NCI-H146 (cell line): ENCODE data around the gene GCH1.
"Not testable (repeated sequence)": the region's sequence is repeated elsewhere in the genome, so short reads cannot be mapped to it uniquely, and the experiment has no call there.

Experiments used
- DNase-seq: peaks from one replicate; lab custom pipeline; 2025; lab: John Stamatoyannopoulos, UW

The GCH1 gene

DNA sequence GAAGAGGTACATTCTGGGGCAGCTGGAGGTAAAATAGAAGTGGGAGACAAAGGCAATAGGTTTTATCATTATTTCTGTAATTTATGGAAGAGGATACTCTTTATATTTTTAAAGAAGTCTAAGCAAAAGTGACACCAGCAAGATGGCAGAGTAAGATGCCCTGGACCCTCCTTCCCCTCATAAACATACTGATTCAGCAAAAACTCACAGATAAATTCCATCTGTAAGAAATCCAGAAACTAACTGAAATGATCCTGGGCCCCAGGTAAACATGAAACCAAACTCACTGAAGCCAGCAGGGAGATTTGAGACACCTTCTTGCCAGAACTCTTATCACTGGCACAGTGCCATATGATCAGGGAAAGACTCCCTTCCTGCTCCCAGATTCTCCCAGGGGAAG lies 79.9 kb downstream of the GCH1 start:
- no peak for DNase-seq

- peak; percentile 98 for DNase-seq
Observed at GRCh38 chr14:54818201-54819133, 84.2 kb downstream of the GCH1 start.

DNA sequence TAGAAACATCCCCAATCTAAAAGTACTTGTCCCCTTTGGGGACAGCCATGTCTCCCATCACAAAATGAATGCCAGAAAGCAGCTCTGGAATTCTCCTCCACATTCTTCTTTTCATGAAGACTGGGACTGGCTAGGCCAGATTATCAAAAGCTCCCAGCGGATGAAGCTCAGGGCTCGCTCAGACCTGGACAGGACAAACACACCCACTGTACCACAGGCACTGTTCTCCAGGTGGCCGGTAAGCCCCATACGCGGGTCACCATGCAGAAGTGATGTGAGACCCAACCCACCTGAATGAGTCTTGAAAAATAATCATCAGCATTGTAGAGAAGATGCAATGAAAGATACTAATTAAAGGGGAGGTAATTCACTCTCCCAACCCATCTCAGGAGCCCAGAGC lies 85.1 kb downstream of the GCH1 start:
- peak; percentile 34 for DNase-seq

GRCh38 chr14:54816450-54816849 lies 86.2 kb downstream of the GCH1 start:
- no peak for DNase-seq

DNA sequence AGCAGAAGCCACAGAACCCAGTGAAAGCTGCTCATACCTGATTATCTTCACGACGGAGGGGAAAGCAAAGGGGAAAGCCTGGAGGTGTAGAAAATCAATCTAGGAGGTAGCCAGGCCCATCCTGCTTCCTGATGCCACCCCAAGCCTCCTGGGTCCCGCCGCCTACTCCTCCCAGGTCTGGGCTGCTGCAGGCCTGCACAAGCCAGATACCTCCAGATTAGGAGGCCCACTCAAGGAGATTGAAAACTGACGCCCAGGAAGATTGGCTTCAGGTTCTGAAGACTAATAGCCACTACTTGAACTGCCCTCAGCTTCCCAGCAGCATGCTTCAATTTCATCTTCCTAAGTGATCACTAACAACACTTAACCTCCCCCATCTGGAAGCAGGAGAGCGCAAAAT lies 87.1 kb downstream of the GCH1 start:
- DNase-seq, result no peak

GRCh38 chr14:54815016-54815415 lies 87.6 kb downstream of the GCH1 start:
- DNase-seq, result no peak

DNA sequence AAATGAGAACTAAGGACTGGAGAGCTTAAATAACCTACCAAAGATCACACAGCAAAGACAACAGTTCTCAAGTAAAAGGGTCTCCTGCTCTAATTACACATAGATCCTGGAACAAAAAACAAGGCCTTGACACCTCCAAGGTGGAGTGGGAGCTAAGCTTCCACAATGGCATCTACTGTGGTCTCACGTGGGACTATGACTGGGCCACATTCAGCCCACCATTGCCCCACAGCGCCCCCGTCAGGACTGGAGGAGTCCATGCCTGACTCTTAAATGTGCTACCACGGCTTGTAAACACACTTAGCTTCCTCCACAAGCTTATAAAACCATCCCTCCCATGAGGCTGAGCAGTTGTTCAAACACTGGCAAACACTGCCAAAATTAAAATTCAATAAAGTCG lies 88.5 kb downstream of the GCH1 start:
- no peak for DNase-seq

DNA sequence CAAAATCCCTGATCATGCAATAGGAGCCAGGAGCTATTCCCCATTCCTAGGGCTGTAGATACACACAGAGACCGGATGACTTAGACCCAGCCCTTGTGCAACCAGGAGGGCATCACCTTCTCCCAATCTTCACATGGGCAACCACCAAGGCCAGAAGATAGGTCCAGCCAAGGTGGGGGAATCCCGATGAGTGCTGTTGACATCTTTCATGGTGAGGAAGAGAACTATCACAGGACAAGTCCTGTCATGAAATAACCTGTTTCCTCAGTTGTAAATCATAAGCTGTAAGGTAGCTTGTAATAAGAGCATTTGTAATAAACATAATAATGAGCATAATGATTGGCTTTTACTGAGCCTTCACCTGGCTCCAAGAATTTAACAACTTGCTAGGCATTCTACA lies 89.5 kb downstream of the GCH1 start:
- no peak for DNase-seq

- no peak for DNase-seq
Observed at GRCh38 chr14:54812617-54813016, 90.0 kb downstream of the GCH1 start.

- DNase-seq, result no peak
Observed at GRCh38 chr14:54809767-54810166, 92.9 kb downstream of the GCH1 start.

DNA sequence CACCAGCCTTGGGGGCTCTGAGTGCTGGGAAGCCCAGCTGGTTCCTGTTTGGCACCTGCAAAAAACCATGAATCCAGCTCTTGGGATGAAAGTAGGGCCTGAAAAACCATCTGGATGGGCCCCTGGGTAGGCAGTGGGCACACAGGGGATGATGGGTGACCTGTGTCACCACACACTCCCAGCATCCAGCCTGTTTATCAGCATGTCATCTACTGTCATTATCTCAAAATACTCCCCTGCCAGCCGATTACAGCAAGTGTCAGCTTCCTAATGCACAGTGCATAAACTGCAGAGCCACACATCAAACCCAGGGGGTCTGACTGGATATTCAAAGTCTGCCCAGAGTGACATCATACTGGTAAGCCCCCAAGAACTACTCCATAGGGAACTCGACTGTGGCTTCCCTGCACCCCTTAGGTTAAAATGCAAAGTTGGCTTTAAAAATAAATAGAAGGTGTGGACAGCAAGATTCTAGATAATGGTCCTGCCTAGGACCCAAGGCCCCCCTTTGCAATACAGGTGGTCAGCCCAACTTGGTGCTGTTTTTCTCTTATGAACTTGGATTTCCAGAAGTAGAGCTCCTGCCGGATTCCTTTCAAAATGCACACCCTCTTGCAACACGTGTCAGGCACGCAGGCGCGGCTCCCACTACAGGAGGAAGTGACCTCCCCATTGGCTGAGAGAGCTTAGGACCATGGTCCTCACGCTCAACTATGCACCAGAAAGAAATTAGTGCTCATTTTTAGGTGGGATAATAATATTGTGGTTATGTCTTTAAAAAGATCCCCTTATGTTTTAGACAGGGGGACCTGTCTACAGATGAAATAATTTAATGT lies 94.1 kb downstream of the GCH1 start:
- DNase-seq, result peak; percentile 18

GRCh38 chr14:54807881-54808280 lies 94.7 kb downstream of the GCH1 start:
- DNase-seq, result no peak

DNA sequence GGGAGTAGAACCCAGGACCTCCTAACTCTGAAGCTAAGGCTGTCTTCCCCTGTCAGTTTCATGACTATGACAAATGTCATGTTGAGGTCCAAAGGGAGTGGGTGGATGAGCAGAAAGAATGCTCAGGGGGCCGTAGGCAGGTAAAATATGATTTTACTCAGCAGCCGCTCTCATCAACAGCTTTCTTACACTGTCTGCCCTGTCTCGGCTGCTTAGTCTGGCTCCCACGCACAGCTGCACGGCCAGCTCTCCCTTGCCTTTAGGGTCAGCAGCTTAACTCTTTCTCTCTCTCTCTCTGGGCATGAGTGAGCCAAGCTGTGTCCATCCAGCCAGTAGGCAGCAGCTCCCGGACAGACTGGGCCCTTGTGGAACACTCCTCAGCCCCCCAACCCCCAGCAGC lies 95.2 kb downstream of the GCH1 start:
- no peak for DNase-seq

GRCh38 chr14:54806616-54807015 lies 96.0 kb downstream of the GCH1 start:
- DNase-seq, result no peak

GRCh38 chr14:54805445-54806322 lies 96.9 kb downstream of the GCH1 start:
- peak; percentile 71 for DNase-seq

- no peak for DNase-seq
Observed at GRCh38 chr14:54805070-54805444, 97.6 kb downstream of the GCH1 start.

DNA sequence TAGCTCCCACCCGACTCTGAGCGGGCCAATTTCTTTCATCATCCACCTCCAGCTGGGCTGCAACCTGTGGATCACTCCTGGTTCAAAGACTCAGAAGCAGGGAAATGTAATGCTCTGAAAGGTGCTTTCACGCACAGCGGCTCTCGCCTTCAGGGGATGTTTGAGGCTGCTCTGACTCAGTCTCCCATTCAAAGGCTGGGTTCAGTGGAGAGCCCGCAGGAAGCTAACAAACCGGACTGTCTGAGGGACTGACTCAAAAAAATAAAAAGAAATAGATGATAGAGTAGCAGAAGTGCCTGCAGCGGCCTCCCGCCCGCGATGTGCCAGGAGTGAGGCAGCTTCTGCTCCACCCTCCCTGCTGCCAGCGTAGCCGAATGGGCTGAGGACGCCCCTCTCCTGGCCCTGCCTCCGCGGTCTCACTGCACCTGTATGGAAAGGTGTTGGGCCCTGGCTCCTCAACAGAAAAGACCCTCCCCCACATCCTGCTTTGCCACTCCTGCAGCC lies 98.0 kb downstream of the GCH1 start:
- peak; percentile 65 for DNase-seq

- DNase-seq, result no peak
Observed at GRCh38 chr14:54803926-54804537, 98.6 kb downstream of the GCH1 start.

- DNase-seq, result peak; percentile 28
Observed at GRCh38 chr14:54803396-54803795, 99.2 kb downstream of the GCH1 start.

DNA sequence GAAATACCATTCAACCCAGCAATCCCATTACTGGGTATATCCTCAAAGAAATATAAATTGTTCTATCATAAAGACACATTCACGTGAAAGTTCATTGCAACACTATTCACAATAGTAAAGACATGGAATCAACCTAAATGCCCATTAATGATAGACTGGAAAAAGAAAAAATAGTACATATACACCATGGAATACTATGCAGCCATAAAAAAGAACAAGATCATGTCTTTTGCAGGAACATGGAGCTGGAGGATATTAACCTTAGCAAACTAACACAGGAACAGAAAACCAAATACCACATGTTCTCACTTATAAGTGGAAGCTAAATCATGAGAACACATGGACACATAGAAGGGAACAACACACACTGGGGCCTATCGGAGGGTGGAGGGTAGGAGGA lies 101.1 kb downstream of the GCH1 start:
- DNase-seq, result not testable (repeated sequence)

- no peak for DNase-seq
Observed at GRCh38 chr14:54798465-54799124, 104.0 kb downstream of the GCH1 start.
